Measurements from ENCODE around the gene ZKSCAN8.

Gene ZKSCAN8

DNA sequence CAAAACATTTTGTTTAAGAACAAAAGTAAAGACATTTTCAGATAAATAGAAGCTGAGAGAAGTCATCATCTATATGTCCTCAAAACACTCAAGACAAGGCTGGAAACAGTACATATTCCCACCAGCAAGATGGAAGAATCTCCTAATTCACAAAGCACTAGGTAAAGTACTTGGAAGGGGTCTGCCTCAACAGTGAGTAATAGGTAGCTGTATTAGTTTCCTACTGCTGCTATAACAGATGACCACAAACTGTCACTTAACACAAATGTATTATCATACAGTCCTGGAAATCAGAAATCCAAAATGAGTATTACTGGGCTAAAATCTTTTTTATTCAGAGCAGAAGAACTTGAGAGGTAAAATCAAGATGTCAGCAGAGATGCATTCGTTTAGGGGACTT is 40.6 kb downstream of the ZKSCAN8 start:
- Histone ChIP-seq H3K4me3 (no peak overlapping the region), H3K27ac (no peak overlapping the region)

DNA sequence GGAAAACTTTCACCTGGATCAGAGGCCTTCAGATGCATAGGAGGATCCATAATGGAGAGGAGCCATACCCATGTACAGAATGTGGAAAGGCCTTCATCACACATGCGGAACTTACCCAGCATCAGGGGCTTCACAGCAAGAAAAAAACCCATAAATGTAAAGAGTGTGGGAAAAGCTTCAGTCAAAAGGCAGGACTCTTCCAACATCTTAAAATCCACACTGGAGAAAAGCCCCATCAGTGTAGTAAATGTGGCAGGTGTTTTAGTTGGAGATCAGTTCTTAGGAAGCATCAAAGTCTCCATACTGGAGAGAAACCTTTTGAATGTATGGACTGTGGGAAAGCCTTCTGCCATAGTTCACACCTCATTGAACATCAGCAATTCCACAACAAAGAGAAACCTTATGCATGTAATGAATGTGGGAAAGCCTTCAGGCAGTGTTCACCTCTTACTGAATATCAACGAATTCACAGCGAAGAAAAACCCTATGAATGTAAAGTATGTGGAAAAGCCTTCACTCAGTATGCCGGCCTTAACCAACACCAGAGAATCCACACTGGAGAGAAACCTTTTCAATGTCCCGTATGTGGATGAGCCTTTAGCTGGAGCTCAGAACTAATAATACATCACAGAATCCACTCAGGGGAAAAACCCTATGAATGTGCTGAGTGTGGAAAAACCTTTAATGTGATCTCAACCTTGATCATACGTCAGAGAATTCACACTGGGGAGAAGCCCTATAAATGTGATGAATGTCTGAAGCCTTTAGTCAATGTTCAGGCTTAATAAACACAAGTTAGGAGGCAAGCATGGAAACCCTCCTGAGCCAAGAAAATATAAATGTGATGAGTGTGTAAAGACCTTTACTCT is 46.7 kb downstream of the ZKSCAN8 start:
- no peak overlapping the region for H3K27ac ChIP-seq
- no peak overlapping the region for H3K4me3 ChIP-seq

DNA sequence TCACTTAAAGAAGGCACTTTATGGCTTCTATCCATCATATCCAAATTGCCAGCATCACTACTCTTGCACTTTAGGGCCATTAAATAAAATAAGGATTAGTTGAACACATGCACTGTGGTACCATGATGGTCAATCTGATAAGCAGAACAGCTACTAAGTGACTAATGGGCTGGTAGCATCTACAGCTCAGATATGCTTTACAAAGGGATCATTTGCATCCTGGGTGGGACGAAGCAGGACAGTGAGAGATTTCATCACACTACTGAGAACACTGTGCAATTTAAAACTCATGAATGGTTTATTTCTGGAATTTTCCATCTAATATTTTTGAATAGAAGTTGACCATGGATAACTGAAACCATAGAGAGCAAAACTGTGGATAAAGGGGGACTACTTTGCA is 58.3 kb downstream of the ZKSCAN8 start:
- no peak overlapping the region for H3K27ac ChIP-seq
- H3K4me3 ChIP-seq = no peak overlapping the region

DNA sequence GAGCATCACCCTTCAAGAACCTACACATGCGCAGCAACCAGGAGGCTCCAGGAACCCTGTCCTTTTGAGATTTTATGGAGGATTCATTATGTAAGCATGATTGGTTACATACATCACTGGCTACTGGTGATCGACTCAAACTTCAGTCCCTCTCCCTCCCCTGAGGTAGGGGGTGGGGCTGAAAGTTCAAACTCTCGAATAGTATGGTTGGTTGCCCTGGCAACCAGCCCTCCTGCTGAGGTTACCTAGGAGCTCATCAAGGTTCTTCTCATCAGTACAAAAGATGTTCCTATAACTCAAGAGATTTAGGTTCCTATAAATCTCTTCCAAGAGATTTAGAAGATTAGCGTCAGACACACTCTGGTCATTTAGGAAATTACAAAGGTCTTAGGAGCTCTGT is 61.5 kb downstream of the ZKSCAN8 start:
- Histone ChIP-seq H3K27ac (no peak overlapping the region), H3K4me3 (no peak overlapping the region)

DNA sequence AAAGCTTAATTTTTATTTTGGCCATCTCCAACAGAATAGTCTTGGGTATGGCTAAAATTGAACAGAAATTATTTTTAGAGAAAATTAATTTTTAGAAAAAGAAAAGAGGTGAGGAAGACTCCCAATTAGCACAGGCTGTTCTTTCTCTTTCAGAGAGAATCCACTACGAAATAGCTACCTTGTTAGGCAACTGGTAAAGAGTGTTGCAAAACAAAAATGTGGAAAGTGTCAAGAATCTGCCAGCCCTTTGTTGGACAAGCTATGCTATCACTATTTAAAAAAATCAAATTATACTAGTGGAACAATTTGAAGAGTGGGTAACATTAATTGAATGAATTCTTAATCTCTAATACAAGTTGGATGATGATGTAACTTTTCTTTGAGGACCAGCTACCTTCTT is 64.2 kb downstream of the ZKSCAN8 start:
- Histone ChIP-seq H3K4me3 (no peak overlapping the region), H3K27ac (no peak overlapping the region)

DNA sequence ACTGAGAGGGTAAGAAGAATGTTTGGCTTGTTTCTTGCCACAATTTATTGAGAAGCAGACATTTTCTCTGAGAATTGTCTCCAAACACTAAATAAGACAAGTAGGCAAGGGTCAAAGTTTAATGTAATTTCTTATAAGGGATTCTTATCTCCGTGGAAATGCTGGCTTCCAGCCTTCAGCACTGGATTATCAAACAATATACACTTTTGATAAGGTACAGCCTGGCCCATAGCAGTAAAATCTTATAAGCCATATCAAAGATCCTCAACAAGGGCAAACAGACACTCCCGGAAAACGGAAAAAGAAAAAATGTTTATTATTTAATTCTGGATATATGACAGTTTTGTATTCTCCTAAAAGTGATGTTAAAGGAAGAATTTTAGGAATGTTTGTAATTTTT is 64.8 kb downstream of the ZKSCAN8 start:
- H3K4me3 ChIP-seq = no peak overlapping the region
- H3K27ac ChIP-seq = no peak overlapping the region

DNA sequence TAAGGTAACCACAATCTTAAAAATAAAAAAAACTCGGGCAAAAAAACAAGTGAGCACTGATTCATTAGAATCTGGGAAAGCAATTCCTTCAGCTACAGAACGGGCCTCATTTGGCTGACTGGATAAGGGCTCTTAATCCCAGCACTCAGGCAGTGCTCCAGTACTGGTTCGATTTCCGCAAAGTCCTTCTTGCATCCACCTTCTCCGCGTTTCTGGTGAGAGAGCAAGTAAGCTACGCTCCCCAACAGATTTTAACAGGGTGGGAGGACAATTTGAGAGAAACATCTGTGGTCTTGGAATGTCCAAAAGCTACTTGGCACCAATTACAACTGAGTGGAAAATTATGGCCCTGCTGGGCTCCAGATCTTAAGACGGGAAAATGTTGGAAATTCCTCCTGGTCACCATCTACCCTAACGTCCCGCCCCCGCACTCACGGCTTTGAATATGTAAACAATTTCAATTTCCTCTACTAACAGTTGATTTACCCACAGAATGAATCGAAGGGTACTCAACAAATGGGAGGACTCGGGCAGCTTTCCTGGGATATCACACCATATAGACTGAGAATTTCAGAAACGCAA is 65.3 kb downstream of the ZKSCAN8 start:
- Histone ChIP-seq H3K4me3 (no peak overlapping the region), H3K27ac (no peak overlapping the region)

DNA sequence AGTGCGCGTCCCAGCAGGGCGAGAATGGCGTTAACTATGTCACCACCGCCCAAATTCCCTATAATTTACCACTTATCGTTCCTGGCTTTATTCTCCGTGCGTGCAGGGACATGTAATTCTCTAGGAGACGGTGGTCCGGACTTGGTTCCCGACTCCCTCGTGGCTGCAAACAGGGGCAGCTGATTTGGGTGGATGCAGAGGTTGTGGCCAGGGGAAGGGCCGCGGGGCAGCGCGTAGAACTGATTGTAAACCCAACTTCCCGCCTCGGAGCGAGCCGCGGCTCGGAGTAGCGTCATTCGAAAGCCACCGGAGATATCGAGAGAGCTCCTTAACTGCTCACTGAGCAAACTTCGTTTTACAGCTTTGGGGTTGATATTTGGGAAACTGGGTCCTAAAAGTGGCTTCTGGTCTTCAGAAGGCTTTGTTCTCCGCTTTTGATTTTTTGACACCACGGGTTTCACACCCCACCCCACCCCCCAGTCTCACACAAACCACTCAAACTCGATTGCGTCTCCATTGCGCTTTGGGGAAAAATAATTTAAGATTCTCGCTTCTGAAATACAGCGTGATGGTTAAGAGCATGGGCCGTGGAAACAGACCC is 65.9 kb downstream of the ZKSCAN8 start:
- Histone ChIP-seq H3K27ac (no peak overlapping the region), H3K4me3 (no peak overlapping the region)

DNA sequence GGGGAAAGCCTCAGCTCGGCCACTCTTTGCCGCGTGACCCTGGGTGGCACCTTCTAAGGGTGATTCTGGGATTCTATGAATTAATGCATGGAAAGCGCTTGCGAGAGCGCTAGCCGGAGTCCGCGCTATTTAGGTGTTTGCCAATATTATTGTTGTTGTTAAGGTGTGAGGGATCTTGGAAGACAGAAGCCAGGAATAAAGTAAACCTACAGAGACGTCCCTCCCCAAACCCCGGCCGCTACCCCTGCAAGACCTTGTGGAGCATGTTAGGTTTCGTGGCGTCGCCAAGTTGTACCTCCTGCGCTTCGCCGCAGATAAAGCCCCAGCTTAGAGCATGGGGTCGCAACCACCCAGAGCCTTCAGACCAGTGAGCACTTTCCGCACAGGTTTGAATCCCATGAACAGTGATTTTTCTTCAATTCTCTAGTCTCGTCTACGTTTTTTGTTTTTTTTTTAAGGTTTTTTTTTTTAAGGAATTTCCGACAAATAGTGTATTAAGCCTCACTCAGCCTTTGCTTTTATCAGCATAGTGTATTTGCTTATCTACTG is 66.5 kb downstream of the ZKSCAN8 start:
- Histone ChIP-seq H3K4me3 (no peak overlapping the region), H3K27ac (no peak overlapping the region)
